Measurements from ENCODE around the gene TRIO.

DNA sequence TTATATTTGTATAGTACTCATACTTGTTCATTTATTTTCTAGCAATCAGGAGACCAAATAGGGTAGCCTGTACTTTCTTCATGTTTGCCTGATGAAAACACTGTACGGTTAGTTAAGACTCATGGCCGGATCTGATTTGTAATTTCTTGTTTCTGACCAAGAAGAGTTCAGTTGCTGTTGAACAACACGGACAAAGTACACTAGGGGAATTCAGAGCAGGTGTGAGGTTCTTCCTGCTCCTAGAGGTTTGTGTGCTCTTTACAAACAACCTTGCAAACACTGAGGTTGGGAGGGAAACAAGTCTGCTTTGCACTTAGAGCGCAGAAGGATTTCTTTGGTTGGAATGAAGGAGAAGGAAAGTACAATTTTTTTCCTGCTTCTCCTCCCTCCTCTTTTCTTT is 69.7 kb downstream of the TRIO start:
- TF ChIP-seq, protein P1, sequence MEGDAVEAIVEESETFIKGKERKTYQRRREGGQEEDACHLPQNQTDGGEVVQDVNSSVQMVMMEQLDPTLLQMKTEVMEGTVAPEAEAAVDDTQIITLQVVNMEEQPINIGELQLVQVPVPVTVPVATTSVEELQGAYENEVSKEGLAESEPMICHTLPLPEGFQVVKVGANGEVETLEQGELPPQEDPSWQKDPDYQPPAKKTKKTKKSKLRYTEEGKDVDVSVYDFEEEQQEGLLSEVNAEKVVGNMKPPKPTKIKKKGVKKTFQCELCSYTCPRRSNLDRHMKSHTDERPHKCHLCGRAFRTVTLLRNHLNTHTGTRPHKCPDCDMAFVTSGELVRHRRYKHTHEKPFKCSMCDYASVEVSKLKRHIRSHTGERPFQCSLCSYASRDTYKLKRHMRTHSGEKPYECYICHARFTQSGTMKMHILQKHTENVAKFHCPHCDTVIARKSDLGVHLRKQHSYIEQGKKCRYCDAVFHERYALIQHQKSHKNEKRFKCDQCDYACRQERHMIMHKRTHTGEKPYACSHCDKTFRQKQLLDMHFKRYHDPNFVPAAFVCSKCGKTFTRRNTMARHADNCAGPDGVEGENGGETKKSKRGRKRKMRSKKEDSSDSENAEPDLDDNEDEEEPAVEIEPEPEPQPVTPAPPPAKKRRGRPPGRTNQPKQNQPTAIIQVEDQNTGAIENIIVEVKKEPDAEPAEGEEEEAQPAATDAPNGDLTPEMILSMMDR (IDR thresholded peaks at IDR 0.05; ENCODE audit: control extremely low read depth in 1 of 3, insufficient read depth in 1 of 3, low read depth in 1 of 3, low read length in 3 of 3), result no peak
- no peak for TF ChIP-seq JUN (IDR thresholded peaks at IDR 0.05; ENCODE audit: low read depth, low read length)
- TF ChIP-seq EP300 (IDR thresholded peaks at IDR 0.05; ENCODE audit: borderline replicate concordance in 1 of 2, low read depth in 2 of 2, low read length in 2 of 2), result no peak
- TF ChIP-seq, protein P2, sequence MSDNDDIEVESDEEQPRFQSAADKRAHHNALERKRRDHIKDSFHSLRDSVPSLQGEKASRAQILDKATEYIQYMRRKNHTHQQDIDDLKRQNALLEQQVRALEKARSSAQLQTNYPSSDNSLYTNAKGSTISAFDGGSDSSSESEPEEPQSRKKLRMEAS (IDR thresholded peaks at IDR 0.05), result no peak
